ACC112 (cell line): ENCODE measurements around the gene NFKBIL1.

Experiments used
- H2AFZ ChIP-seq: fragments of 200-600 bp; sonication (generic); one replicate; pipeline ENCODE4 v1.6.0; 2017; ENCODE audit warnings: antibody characterized with exemption, low read length; ENCODE audit not compliant: unreplicated experiment
- H3K27ac ChIP-seq: fragments of 200-600 bp; sonication (generic); 2 replicates; pipeline ENCODE4 v1.5.1; 2014; ENCODE audit warnings: low read depth, mild to moderate bottlenecking, antibody characterized with exemption, low read length, moderate library complexity
- H3K27me3 ChIP-seq: fragments of 200-600 bp; sonication (generic); 2 replicates; pipeline ENCODE4 v1.6.1; 2014; ENCODE audit warnings: mild to moderate bottlenecking, antibody characterized with exemption, low read length, moderate library complexity, mixed read lengths; ENCODE audit not compliant: insufficient read depth
- H3K36me3 ChIP-seq: fragments of 200-600 bp; sonication (generic); 2 replicates; pipeline ENCODE4 v1.6.1; 2016; ENCODE audit warnings: mild to moderate bottlenecking, antibody characterized with exemption, low read length, moderate library complexity, mixed read lengths; ENCODE audit not compliant: insufficient read depth
- H3K4me1 ChIP-seq: fragments of 200-600 bp; sonication (generic); one replicate; pipeline ENCODE4 v1.6.1; 2016; ENCODE audit warnings: low read length, mixed read lengths; ENCODE audit not compliant: insufficient read depth, unreplicated experiment, control insufficient read depth
- H3K4me3 ChIP-seq: fragments of 200-600 bp; sonication (generic); 2 replicates; pipeline ENCODE4 v1.5.1; 2014; ENCODE audit warnings: mild to moderate bottlenecking, low read depth, low read length
- H3K79me2 ChIP-seq: fragments of 200-600 bp; sonication (generic); one replicate; pipeline ENCODE4 v1.6.0; 2016; ENCODE audit warnings: low read length; ENCODE audit not compliant: control insufficient read depth, unreplicated experiment, insufficient read depth

NFKBIL1 gene

DNA sequence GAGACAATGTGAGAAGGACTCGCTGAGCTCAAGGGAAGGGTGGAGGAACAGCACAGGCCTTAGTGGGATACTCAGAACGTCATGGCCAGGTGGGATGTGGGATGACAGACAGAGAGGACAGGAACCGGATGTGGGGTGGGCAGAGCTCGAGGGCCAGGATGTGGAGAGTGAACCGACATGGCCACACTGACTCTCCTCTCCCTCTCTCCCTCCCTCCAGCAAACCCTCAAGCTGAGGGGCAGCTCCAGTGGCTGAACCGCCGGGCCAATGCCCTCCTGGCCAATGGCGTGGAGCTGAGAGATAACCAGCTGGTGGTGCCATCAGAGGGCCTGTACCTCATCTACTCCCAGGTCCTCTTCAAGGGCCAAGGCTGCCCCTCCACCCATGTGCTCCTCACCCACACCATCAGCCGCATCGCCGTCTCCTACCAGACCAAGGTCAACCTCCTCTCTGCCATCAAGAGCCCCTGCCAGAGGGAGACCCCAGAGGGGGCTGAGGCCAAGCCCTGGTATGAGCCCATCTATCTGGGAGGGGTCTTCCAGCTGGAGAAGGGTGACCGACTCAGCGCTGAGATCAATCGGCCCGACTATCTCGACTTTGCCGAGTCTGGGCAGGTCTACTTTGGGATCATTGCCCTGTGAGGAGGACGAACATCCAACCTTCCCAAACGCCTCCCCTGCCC is 29.6 kb downstream of the NFKBIL1 start:
- Histone ChIP-seq H3K4me1 (peaks cover 5% of the 10 kb centered on the region), H3K27me3 (peaks cover 9% of the 10 kb centered on the region), H3K36me3 (no peaks in the 10 kb centered on the region), H2AFZ (no peak overlapping the region), H3K27ac (no peak overlapping the region), H3K79me2 (peaks cover 4% of the 10 kb centered on the region), H3K4me3 (no peak overlapping the region)

- peaks cover 4% of the 10 kb centered on the region for H3K79me2 ChIP-seq
- H3K27ac ChIP-seq: no peak overlapping the region
- peaks cover 9% of the 10 kb centered on the region for H3K27me3 ChIP-seq
- no peak overlapping the region for H3K4me3 ChIP-seq
- H3K4me1 ChIP-seq: peaks cover 5% of the 10 kb centered on the region
- no peak overlapping the region for H2AFZ ChIP-seq
- no peaks in the 10 kb centered on the region for H3K36me3 ChIP-seq
These were observed 30.2 kb downstream of the NFKBIL1 start for GRCh38 chr6:31577579-31577966.

DNA sequence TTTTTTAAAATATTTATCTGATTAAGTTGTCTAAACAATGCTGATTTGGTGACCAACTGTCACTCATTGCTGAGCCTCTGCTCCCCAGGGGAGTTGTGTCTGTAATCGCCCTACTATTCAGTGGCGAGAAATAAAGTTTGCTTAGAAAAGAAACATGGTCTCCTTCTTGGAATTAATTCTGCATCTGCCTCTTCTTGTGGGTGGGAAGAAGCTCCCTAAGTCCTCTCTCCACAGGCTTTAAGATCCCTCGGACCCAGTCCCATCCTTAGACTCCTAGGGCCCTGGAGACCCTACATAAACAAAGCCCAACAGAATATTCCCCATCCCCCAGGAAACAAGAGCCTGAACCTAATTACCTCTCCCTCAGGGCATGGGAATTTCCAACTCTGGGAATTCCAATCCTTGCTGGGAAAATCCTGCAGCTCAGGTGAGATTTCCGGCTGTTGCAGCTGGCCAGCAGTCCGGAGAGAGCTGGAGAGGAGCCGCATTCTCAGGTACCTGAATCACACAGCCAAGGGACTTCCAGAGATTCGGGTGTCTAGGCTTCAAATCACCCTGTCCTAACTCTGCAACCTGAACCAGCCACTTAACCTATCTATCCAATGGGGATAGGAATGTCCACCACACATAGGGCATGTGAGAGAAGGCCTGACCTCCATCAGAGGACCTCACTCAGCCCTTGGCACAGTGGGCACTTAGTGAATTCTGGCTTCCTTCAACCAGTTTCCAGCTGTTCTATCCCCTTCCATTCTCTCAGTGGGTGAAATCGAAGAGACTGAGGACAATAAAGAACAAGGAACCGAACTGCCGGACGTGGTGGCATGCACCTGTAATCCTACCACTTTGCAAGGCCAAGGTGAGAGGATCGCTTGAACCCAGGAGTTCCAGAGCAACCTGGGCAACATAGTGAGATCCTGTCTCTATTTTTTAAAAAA is 31.0 kb downstream of the NFKBIL1 start:
- Histone ChIP-seq H3K79me2 (peaks cover 4% of the 10 kb centered on the region), H3K4me3 (no peak overlapping the region), H2AFZ (no peak overlapping the region), H3K27ac (no peak overlapping the region), H3K27me3 (peaks cover 9% of the 10 kb centered on the region), H3K4me1 (peaks cover 5% of the 10 kb centered on the region), H3K36me3 (no peaks in the 10 kb centered on the region)

- Histone ChIP-seq H3K4me1 (peaks cover 5% of the 10 kb centered on the region), H3K27me3 (peaks cover 7% of the 10 kb centered on the region), H3K27ac (no peak overlapping the region)
These were observed 31.7 kb downstream of the NFKBIL1 start for GRCh38 chr6:31579119-31579505.

DNA sequence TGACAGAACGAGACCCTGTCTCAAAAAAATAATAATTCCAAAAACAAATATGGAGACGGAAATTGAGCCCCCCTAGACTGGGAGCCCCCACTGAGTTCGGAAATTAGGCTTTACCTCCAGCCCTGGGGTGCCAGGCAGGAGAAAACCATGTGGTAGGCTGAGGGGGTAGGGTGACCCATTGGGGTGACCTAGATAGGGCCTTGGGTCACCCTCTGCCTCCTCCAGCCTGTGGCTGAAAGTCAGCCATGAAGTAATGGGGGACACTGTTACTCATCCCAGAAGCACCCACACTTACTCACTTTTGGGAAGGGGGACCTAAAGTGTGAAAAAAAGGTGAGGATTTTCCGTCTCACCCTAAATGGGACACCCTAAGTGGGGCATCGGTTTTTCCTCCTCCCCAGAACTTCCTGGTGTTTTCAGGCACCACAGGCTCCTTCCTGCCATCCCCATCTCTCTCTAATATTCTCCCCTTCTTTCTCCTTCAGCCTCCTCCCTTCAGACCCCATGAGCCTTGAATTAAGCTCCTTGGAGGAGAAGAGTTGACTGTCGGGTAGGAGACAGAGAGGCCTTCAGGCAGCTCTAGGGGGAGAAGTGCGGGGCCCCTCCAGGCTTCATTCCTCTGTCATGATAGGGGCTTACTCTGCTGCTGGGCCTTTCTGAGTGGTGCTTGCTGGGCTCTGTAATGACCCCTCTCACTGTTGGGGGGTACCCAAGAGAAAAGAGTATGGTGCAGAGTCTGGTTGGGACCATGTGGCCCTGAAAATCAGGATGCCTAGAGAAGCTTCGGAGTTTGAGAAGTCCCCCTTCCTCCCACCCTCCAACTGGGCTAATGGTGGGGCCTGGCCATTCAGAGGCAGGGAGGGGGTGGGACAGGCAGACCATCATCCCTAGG is 32.4 kb downstream of the NFKBIL1 start:
- Histone ChIP-seq H3K27ac (no peak overlapping the region), H3K27me3 (peaks cover 3% of the 10 kb centered on the region; the same call in 1 of the 2 replicates), H2AFZ (no peak overlapping the region), H3K36me3 (no peaks in the 10 kb centered on the region), H3K4me3 (no peak overlapping the region), H3K79me2 (peaks cover 4% of the 10 kb centered on the region), H3K4me1 (peaks cover 5% of the 10 kb centered on the region)

More at GRCh38 chr6:31579119-31579505, 31.7 kb downstream of the NFKBIL1 start:
- H3K4me3 ChIP-seq: no peak overlapping the region
- H2AFZ ChIP-seq: no peak overlapping the region
- peaks cover 4% of the 10 kb centered on the region for H3K79me2 ChIP-seq
- no peaks in the 10 kb centered on the region for H3K36me3 ChIP-seq

DNA sequence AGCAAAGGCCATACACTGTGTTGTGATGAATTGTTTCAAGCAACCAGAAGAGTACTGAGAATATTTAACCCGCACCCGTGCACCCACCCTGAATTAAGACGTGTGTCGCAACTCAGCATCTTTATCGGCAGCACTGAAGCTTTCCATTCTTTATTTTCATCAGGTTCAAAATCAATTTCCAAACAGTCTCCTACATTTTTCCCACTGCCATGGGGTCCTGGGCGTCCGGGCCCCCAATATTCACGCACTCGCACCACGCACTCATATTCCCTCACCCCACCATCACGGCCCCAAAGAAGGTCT is 33.0 kb downstream of the NFKBIL1 start:
- H3K36me3 ChIP-seq: no peaks in the 10 kb centered on the region
- H3K27me3 ChIP-seq: peaks cover 3% of the 10 kb centered on the region; the same call in 1 of the 2 replicates
- H3K27ac ChIP-seq: no peak overlapping the region
- H3K4me3 ChIP-seq: peak overlapping the region; percentile 98
- H3K79me2 ChIP-seq: peaks cover 4% of the 10 kb centered on the region
- peak overlapping the region; percentile 87 for H2AFZ ChIP-seq
- peaks cover 5% of the 10 kb centered on the region for H3K4me1 ChIP-seq

DNA sequence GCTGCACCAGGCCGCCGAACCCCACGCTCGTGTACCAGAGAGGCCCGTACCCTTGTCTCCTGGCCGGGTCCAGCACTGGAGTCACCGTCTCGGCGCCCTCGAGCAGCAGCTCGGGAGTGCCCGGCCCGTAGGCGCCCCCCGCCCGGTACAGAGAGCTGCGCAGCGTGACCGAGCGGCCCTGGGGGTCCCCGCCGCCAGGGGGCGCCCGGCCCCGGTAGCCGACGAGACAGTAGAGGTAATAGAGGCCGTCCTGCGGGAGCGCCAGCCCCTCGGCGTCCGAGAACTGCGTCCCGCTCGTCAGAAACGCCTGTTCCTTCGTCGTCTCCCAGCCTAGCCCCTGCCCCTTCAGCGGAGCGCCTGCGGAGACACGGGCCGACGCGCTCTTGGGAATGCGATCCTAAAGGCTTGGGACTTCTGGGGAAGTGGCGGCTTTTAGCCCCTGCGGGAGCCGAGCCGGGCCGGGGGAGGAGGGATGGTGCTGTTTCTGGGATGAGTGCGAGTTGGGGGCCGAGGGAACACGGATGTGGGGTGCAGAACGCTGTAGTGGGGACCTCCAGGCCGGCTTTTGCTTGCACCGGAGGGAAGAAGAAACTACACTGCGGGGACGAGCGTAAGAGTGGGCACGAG is 33.5 kb downstream of the NFKBIL1 start:
- Histone ChIP-seq H3K27me3 (peaks cover 3% of the 10 kb centered on the region; the same call in 1 of the 2 replicates), H3K36me3 (no peaks in the 10 kb centered on the region), H3K27ac (no peak overlapping the region), H3K4me3 (peak overlapping the region; percentile 98), H3K4me1 (peaks cover 5% of the 10 kb centered on the region), H3K79me2 (peaks cover 4% of the 10 kb centered on the region), H2AFZ (peak overlapping the region; percentile 97)

DNA sequence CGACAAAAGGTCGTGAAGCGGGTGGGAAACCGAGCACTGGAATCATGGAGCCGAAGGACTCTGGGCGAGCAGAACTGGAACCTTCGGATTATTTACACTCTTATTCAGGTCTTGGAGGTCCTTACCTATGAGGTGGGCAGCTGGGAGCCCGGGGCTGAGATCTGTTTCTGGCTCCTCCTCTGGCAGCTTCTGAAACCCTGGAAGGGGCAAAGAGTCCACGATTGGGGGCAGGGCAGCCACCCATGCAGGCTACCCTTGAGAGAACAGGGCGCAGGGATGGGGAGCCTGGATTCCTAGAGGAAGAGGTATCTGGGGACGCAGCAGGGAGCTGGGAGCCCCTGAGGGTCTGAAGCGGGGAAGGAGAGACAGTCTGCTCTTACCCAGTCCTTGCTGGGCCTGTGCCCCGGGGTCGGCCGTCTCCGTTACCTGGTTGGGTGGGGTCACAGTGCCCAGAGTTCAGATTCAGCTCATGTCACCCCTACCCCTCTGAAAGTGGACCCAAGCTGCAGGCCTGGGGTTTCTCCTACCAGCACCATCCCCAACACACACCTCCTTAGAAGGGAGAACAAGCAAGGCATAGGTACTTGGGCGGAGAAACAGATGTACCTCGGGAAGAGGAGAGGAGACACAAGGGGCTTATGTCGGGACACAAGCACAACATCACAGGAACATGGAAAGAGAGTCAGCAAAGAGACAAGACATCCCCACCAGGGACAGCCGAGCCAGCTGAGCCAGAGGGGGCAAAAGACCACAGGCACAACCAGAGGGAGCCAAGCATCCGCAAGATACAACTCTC is 34.2 kb downstream of the NFKBIL1 start:
- Histone ChIP-seq H3K27me3 (no peaks in the 10 kb centered on the region), H3K36me3 (no peaks in the 10 kb centered on the region), H3K4me3 (peak overlapping the region; percentile 98), H3K79me2 (peaks cover 4% of the 10 kb centered on the region), H3K4me1 (peaks cover 5% of the 10 kb centered on the region), H3K27ac (no peak overlapping the region), H2AFZ (peak overlapping the region; percentile 97)

- peaks cover 5% of the 10 kb centered on the region for H3K4me1 ChIP-seq
- peaks cover 4% of the 10 kb centered on the region for H3K79me2 ChIP-seq
- H3K4me3 ChIP-seq: peak within 1 kb of the TSS; percentile 98
- H2AFZ ChIP-seq: peak within 1 kb of the TSS; percentile 97
- H3K27ac ChIP-seq: no peak within 1 kb of the TSS
- no peaks in the 10 kb centered on the region for H3K27me3 ChIP-seq
- H3K36me3 ChIP-seq: no peaks in the 10 kb centered on the region
These were observed 34.8 kb downstream of the NFKBIL1 start, which contains the start of gene LTB for GRCh38 chr6:31582230-31582643. Gene LTB, minus strand, starts transcription at chr6:31582424. Its CDS starts 7 bp downstream, at chr6:31582417.
